K562 (cell line): ENCODE measurements around the gene VAC14. TPM values are rescaled to one million over a fixed set of nuclear protein-coding genes. Genes with fewer than 3 reads are reported as not detected.

Experiments used
- ATAC-seq: fragments of 200-7000 bp; cut with Tn5 transposase; 3 replicates; pipeline ENCODE4 v1.9.1; 2020; ENCODE audit warnings: moderate library complexity
- BruUV-seq: library from RNA; stranded (reverse); fragments of 400-500 nt; replicated peaks from 2 replicates; lab custom pipeline; 2021; lab: Mats Ljungman, UMichigan
- CTCF ChIA-PET: fragments of 300-600 bp; formaldehyde crosslinking; extraction: SDS; loops from one replicate; lab custom pipeline; 2021; ENCODE audit warnings: low intra/inter-chr PET ratio; lab: Yijun Ruan, JAX
- POLR2A ChIA-PET: fragments of 300-600, 350-650 bp; sonication (Branson Sonifier 250); formaldehyde crosslinking; extraction: SDS; loops from one replicate; lab custom pipeline; 2021; ENCODE audit warnings: antibody characterized with exemption, inconsistent platforms; lab: Yijun Ruan, JAX
- DNase-seq, 4 experiments: peaks; one replicate each; pipeline versions ENCODE4 v3.0.0 to v3.0.0-alpha.2; 2011 to 2018; ENCODE audit warnings: low spot score in 3 of 4, mixed read lengths in 3 of 4; ENCODE audit errors: extremely low read depth in 1 of 4
- FAIRE-seq: peaks from 2 replicates; lab custom pipeline; 2011; peaks lifted over from hg19 to GRCh38; lab: Jason Lieb, UNC
- H2AFZ ChIP-seq: 2 replicates; pipeline ENCODE4 v1.6.0; 2011; ENCODE audit warnings: low read depth, low read length, control low read depth, inconsistent platforms
- H3K27ac ChIP-seq: fragments of 200-600 bp; 3 replicates; pipeline ENCODE4 v1.8.0; 2011; ENCODE audit warnings: low read depth, mild to moderate bottlenecking, control low read depth, inconsistent platforms, low read length, moderate library complexity, mixed read lengths; ENCODE audit errors: extremely low read depth
- H3K27me3 ChIP-seq, 2 experiments: fragments of 300-600 bp in 1 of 2; 2 replicates in 1 of 2; 3 replicates in 1 of 2; pipeline versions ENCODE4 v1.6.0 to v1.8.0; 2011; ENCODE audit warnings: inconsistent platforms in 2 of 2, low read length in 2 of 2, mild to moderate bottlenecking in 1 of 2, mixed read lengths in 1 of 2, moderate library complexity in 1 of 2; ENCODE audit not compliant: control insufficient read depth in 2 of 2, insufficient read depth in 2 of 2
- H3K36me3 ChIP-seq: fragments of 300-600 bp; 3 replicates; pipeline ENCODE4 v1.8.0; 2011; ENCODE audit warnings: mild to moderate bottlenecking, low read length, inconsistent platforms; ENCODE audit not compliant: control insufficient read depth, insufficient read depth
- H3K4me1 ChIP-seq, 2 experiments: fragments of 200-600 bp in 1 of 2; replicated peaks in 1 of 2; 2 replicates in 1 of 2; 3 replicates in 1 of 2; pipeline versions ENCODE4 v1.5.1 to v1.8.0; 2011; ENCODE audit warnings: inconsistent platforms in 2 of 2, low read length in 2 of 2, mild to moderate bottlenecking in 1 of 2, mixed read lengths in 1 of 2, moderate library complexity in 1 of 2; ENCODE audit not compliant: control insufficient read depth in 2 of 2, insufficient read depth in 2 of 2
- H3K4me2 ChIP-seq: 2 replicates; pipeline ENCODE4 v1.6.1; 2011; ENCODE audit warnings: low read length, control low read depth, inconsistent platforms, mixed read lengths; ENCODE audit not compliant: insufficient read depth
- H3K4me3 ChIP-seq: fragments of 200-600 bp; sonication (generic), shearing (Covaris generic); 2 replicates; pipeline ENCODE4 v1.5.1; 2016; ENCODE audit warnings: control low read depth, inconsistent platforms
- H3K79me2 ChIP-seq: fragments of 200-600 bp; 3 replicates; pipeline ENCODE4 v1.8.0; 2011; ENCODE audit warnings: low read length, inconsistent platforms; ENCODE audit not compliant: control insufficient read depth, insufficient read depth
- H3K9ac ChIP-seq, 2 experiments: 2 replicates each; pipeline versions ENCODE4 v1.6.0 to v1.6.1; 2011; ENCODE audit warnings: low read depth in 2 of 2, low read length in 2 of 2, control low read depth in 1 of 2, inconsistent platforms in 1 of 2, mild to moderate bottlenecking in 1 of 2, mixed read lengths in 1 of 2; ENCODE audit not compliant: insufficient read depth in 1 of 2
- H3K9me1 ChIP-seq: one replicate; pipeline ENCODE4 v1.6.0; 2011; ENCODE audit warnings: inconsistent platforms, mild to moderate bottlenecking, low read length, moderate library complexity; ENCODE audit not compliant: control insufficient read depth, insufficient read depth
- H3K9me3 ChIP-seq: replicated peaks from 2 replicates; pipeline ENCODE4 v1.5.1; 2011; ENCODE audit warnings: low read depth, low read length, inconsistent platforms; ENCODE audit not compliant: control insufficient read depth, insufficient read depth
- H4K20me1 ChIP-seq: replicated peaks from 2 replicates; pipeline ENCODE4 v1.6.1; 2011; ENCODE audit warnings: low read length, inconsistent platforms, mixed read lengths; ENCODE audit not compliant: control insufficient read depth, insufficient read depth
- BRCA1 ChIP-seq, 2 experiments: fragments of 450-650 bp in 1 of 2; sonication (generic) in 1 of 2; formaldehyde crosslinking in 1 of 2; IDR thresholded peaks; 2 replicates each; pipeline versions ENCODE4 v1.5.0 to v1.6.1; 2017 to 2020; ENCODE audit warnings: mild to moderate bottlenecking in 1 of 2, missing genetic modification reagents in 1 of 2
- CBFB ChIP-seq: sonication (generic); formaldehyde crosslinking; IDR thresholded peaks from 2 replicates; pipeline ENCODE4 v1.4.0; 2020; ENCODE audit warnings: mild to moderate bottlenecking, missing genetic modification reagents
- HMGN3 ChIP-seq: IDR thresholded peaks from 2 replicates; pipeline ENCODE4 v1.6.1; 2011; ENCODE audit warnings: borderline replicate concordance, low read depth, mild to moderate bottlenecking, mixed read lengths, low read length; ENCODE audit not compliant: insufficient read length; ENCODE audit errors: extremely low read depth
- IRF2 ChIP-seq: sonication (generic); formaldehyde crosslinking; IDR thresholded peaks from 2 replicates; pipeline ENCODE4 v1.8.1; 2022; ENCODE audit warnings: mild to moderate bottlenecking, missing genetic modification reagents
- JUND ChIP-seq, 2 experiments: IDR thresholded peaks; 2 replicates in 1 of 2; 3 replicates in 1 of 2; pipeline ENCODE4 v1.6.1; 2011; ENCODE audit warnings: borderline replicate concordance in 2 of 2, low read depth in 2 of 2, low read length in 2 of 2, improper control_type of control experiment in 1 of 2, missing biosample characterization in 1 of 2, missing genetic modification characterization in 1 of 2, missing genetic modification reagents in 1 of 2
- KAT8 ChIP-seq: fragments of 450-650 bp; IDR thresholded peaks from 2 replicates; pipeline ENCODE4 v1.6.1; 2016; ENCODE audit warnings: low read depth, mild to moderate bottlenecking
- KLF16 ChIP-seq: IDR thresholded peaks from 2 replicates; pipeline ENCODE4 v1.6.1; 2016; ENCODE audit warnings: antibody characterized with exemption
- MED1 ChIP-seq: sonication (generic); formaldehyde crosslinking; IDR thresholded peaks from 2 replicates; pipeline ENCODE4 v1.8.1; 2023; ENCODE audit warnings: missing genetic modification reagents, borderline replicate concordance
- SMAD1 ChIP-seq: fragments of 150-350 bp; IDR thresholded peaks from 2 replicates; pipeline ENCODE4 v1.6.1; 2014; ENCODE audit warnings: low read length, low read depth; ENCODE audit not compliant: partially characterized antibody
- TBP ChIP-seq: optimal IDR thresholded peaks from 2 replicates; pipeline ENCODE3; 2011; ENCODE audit warnings: low read depth, low read length, improper control_type of control experiment
- ZKSCAN1 ChIP-seq: fragments of 150-350 bp; IDR thresholded peaks from 2 replicates; pipeline ENCODE4 v1.6.1; 2016; ENCODE audit warnings: low read depth, low read length
- ZNF436 ChIP-seq: fragments of 250-450, 450-650 bp; sonication (Bioruptor Pico); formaldehyde crosslinking; IDR thresholded peaks from 2 replicates; pipeline ENCODE4 v1.7.0; 2020; ENCODE audit warnings: mild to moderate bottlenecking
- ZNF830 ChIP-seq: fragments of 250-450 bp; sonication (Bioruptor Pico); IDR thresholded peaks from 2 replicates; pipeline ENCODE4 v1.5.0; 2021; ENCODE audit warnings: mild to moderate bottlenecking
- WGBS: fragments of 100-300 bp; shearing (Covaris generic); methylation state at CpG from one replicate; pipeline ENCODE4 v1.1.6; 2016; ENCODE audit warnings: low coverage, mixed read lengths; ENCODE audit not compliant: insufficient coverage; ENCODE audit errors: missing lambda C conversion rate; 5-methylcytosine and 5-hydroxymethylcytosine counted together
- in situ Hi-C: fragments of 300-500 bp; cut with MboI; formaldehyde crosslinking; loops from 4 replicates; pipeline ENCODE4 v1.15.0; 2018; ENCODE audit warnings: inconsistent platforms, mixed read lengths
- intact Hi-C: fragments of 100-400 bp; cut with micrococcal nuclease; formaldehyde crosslinking; loops from 2 replicates; pipeline ENCODE4 v1.14.2; 2022
- polyA plus RNA-seq, 8 experiments: library from polyadenylated mRNA; depleted of rRNA in 4 of 8; stranded (reverse) in 5 of 8; unstranded in 3 of 8; fragments of >200 nt; fragmentation: Nextera tagmentation in 2 of 8; fragmentation: Illumina TruSeq in 1 of 8; extraction: Ambion mirVana in 2 of 8; extraction: Trizol in 1 of 8; gene quantifications; 2 replicates each; pipeline versions ENCODE4 v1.2.1 to v1.2.3, GENCODE V29; 2011 to 2014; ENCODE audit warnings: inconsistent platforms in 1 of 8, missing spikeins in 1 of 8
- total RNA-seq, 7 experiments: library from RNA; depleted of rRNA in 6 of 7; stranded (reverse); fragments of >200 nt in 6 of 7; fragmentation: Illumina TruSeq in 2 of 7; extraction: Trizol in 2 of 7; gene quantifications; 2 replicates each; pipeline versions ENCODE4 v1.2.1 to v1.2.3, GENCODE V29; 2011 to 2021; ENCODE audit warnings: low replicate concordance in 1 of 7
- TF ChIP-seq, protein P1 (sequence below): sonication (generic); formaldehyde crosslinking; IDR thresholded peaks from 2 replicates; pipeline ENCODE4 v1.8.0; 2022; ENCODE audit warnings: missing genetic modification reagents, mild to moderate bottlenecking, moderate library complexity, borderline replicate concordance
- TF ChIP-seq, protein P2 (sequence below): fragments of 450-650 bp; formaldehyde crosslinking; IDR thresholded peaks from 2 replicates; pipeline ENCODE4 v1.4.0; 2020; ENCODE audit warnings: mild to moderate bottlenecking, moderate library complexity
- TF ChIP-seq, protein P3 (sequence below): fragments of 250-450 bp; sonication (Bioruptor Pico); IDR thresholded peaks from 2 replicates; pipeline ENCODE4 v1.8.0; 2022; ENCODE audit warnings: moderate library complexity, mild to moderate bottlenecking, inconsistent platforms

VAC14 gene
- total and polyA plus RNA-seq, 9 of the 15 experiments (the other 6 are each of a cell fraction or from before 2014, with no cell fraction given): 1.3 to 41.6 (median 26.6) TPM

DNA sequence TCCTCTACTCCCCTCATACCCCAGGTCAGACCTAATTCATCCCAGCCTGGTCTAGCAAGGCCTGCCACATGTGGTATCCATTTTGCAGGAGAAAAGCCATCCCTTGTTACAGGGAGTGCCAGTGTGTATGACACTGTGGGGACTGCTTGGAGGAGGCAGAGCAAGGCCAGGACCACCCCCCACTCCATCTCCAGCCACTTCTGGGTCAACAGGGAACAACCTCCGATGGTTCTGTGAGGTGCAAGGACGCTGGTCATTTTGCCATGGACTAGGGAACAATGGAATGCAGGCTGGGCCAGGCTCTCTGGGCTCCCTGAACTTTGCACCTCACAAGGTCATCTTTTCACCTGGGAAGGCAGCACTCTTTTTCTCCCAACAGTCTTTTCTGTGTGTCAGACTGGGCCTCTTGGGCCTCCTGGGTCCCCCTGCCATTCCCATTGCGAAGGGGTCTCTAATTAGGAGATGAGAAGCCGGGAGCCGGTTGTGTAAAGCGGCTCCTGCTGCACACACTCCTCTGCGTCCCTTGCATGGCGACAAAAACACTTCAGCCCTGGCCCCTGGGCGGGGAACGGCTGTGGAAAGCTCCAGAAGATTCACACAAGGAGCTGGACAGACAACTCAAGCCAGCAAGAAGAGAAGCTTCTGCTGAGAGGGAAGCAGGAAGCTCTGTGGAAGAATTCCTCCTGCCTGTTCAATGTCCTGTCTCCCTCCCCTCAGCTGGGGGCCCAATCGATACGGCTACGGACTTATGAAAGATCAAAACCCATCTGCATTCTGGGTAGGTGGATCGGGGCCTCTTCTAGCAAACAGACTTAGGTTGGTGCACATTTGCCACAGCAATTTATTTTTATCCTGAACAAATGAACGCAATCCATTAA lies 76.6 kb downstream of the VAC14 start:
- DNase-seq (no peak), ATAC-seq (no peak), FAIRE-seq (no peak)
- no TSS peak for BruUV-seq
- Histone ChIP-seq H3K4me3 (no peak overlapping the region), H3K27me3 (no peaks in the 10 kb centered on the region), H3K9me3 (no peaks in the 10 kb centered on the region), H3K4me2 (no peak overlapping the region), H2AFZ (no peak overlapping the region), H3K36me3 (peaks cover 24% of the 10 kb centered on the region; the same call in 2 of the 3 replicates), H3K27ac (no peak overlapping the region), H3K9me1 (peaks cover 2% of the 10 kb centered on the region), H3K79me2 (no peaks in the 10 kb centered on the region), H3K9ac (no peak overlapping the region), H4K20me1 (no peaks in the 10 kb centered on the region), H3K4me1 (peaks cover 8 to 25% of the 10 kb centered on the region in 2 experiments; a peak in 4 of 5 replicates)
- 83% methylated on average over 14 of the region's 15 CpGs for WGBS
- ChIA-PET CTCF (no interaction called here), POLR2A (interaction anchor here (0.7 kb wide), 2 partner anchors 14 to 22 kb away, joined by 3 read pairs; no protein-coding TSS in a partner anchor)
- in situ Hi-C loops (no loop called here), intact Hi-C loops (no loop called here)
- TF ChIP-seq, protein P1, sequence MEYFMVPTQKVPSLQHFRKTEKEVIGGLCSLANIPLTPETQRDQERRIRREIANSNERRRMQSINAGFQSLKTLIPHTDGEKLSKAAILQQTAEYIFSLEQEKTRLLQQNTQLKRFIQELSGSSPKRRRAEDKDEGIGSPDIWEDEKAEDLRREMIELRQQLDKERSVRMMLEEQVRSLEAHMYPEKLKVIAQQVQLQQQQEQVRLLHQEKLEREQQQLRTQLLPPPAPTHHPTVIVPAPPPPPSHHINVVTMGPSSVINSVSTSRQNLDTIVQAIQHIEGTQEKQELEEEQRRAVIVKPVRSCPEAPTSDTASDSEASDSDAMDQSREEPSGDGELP: no peak
- TF ChIP-seq JUND (IDR thresholded peaks at IDR 0.05; ENCODE audit: borderline replicate concordance, low read depth, low read length) (no peak), JUND (tag; IDR thresholded peaks at IDR 0.05; ENCODE audit: borderline replicate concordance, low read depth, low read length) (no peak), TBP (no peak), ZNF436 (no peak), KAT8 (no peak), BRCA1 (IDR thresholded peaks at IDR 0.05) (no peak), BRCA1 (CRISPR knock-in tag; IDR thresholded peaks at IDR 0.05) (no peak), CBFB (CRISPR knock-in tag) (no peak), ZNF830 (CRISPR knock-in tag) (no peak), KLF16 (no peak), ZKSCAN1 (no peak), SMAD1 (no peak), IRF2 (CRISPR knock-in tag) (no peak), MED1 (CRISPR knock-in tag) (no peak), HMGN3 (no peak)
- TF ChIP-seq, protein P2, sequence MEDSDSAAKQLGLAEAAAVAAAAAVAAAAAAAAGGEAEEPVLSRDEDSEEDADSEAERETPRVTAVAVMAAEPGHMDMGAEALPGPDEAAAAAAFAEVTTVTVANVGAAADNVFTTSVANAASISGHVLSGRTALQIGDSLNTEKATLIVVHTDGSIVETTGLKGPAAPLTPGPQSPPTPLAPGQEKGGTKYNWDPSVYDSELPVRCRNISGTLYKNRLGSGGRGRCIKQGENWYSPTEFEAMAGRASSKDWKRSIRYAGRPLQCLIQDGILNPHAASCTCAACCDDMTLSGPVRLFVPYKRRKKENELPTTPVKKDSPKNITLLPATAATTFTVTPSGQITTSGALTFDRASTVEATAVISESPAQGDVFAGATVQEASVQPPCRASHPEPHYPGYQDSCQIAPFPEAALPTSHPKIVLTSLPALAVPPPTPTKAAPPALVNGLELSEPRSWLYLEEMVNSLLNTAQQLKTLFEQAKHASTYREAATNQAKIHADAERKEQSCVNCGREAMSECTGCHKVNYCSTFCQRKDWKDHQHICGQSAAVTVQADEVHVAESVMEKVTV (CRISPR knock-in tag): no peak
- TF ChIP-seq, protein P3, sequence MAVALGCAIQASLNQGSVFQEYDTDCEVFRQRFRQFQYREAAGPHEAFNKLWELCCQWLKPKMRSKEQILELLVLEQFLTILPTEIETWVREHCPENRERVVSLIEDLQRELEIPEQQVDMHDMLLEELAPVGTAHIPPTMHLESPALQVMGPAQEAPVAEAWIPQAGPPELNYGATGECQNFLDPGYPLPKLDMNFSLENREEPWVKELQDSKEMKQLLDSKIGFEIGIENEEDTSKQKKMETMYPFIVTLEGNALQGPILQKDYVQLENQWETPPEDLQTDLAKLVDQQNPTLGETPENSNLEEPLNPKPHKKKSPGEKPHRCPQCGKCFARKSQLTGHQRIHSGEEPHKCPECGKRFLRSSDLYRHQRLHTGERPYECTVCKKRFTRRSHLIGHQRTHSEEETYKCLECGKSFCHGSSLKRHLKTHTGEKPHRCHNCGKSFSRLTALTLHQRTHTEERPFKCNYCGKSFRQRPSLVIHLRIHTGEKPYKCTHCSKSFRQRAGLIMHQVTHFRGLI (CRISPR knock-in tag): no peak
